Cardiac septum (tissue), 1 donor: ENCODE data around the gene GRIK4. TPM values are rescaled to one million over a fixed set of nuclear protein-coding genes. Genes with fewer than 3 reads are reported as not detected.
"Not testable (repeated sequence)": the region's sequence is repeated elsewhere in the genome, so short reads cannot be mapped to it uniquely, and the experiment has no call there.

Source experiments
- DNase-seq: peaks from one replicate; pipeline ENCODE4 v3.0.0-alpha.2; 2020; ENCODE audit warnings: low spot score
- intact Hi-C: fragments of 100-400 bp; cut with DNase I; formaldehyde crosslinking; loops from one replicate; pipeline ENCODE4 v1.14.0; 2022
- total RNA-seq: library from RNA; stranded (reverse); fragmentation: NEBNext Ultra II Directional; extraction: Animal tissue kit (Norgen Biotek cat#: 25700); gene quantifications from one replicate; pipeline ENCODE4 v1.2.1, GENCODE V29; 2021
- donor health status: DM: no; HTN: no; CAD: no.

The GRIK4 gene
- total RNA-seq, 1 donor from 2014 or later, result 0.40 TPM

GRCh38 chr11:120775986-120776951 is 264.7 kb downstream of the GRIK4 start:
- intact Hi-C loops, result no loop called here
- peak; percentile 73 for DNase-seq

GRCh38 chr11:120778685-120779490 is 267.3 kb downstream of the GRIK4 start:
- peak; percentile 39 for DNase-seq
- intact Hi-C loops, result no loop called here

GRCh38 chr11:120780239-120780638 is 268.7 kb downstream of the GRIK4 start:
- DNase-seq, result peak; percentile 9
- intact Hi-C loops, result no loop called here

- DNase-seq, result peak; percentile 73
- intact Hi-C loops, result no loop called here
Observed at GRCh38 chr11:120781486-120782120, 270.1 kb downstream of the GRIK4 start.

GRCh38 chr11:120784566-120785251 is 273.2 kb downstream of the GRIK4 start:
- intact Hi-C loops, result no loop called here
- DNase-seq, result peak; percentile 70

- intact Hi-C loops, result no loop called here
- DNase-seq, result peak; percentile 24
Observed at GRCh38 chr11:120785576-120785975, 274.0 kb downstream of the GRIK4 start.

GRCh38 chr11:120786206-120786735 is 274.7 kb downstream of the GRIK4 start:
- intact Hi-C loops, result no loop called here
- DNase-seq, result peak; percentile 27

- DNase-seq, intact Hi-C loops: not testable (repeated sequence)
Observed at GRCh38 chr11:120787224-120787623, 275.7 kb downstream of the GRIK4 start.

GRCh38 chr11:120789391-120789790 is 277.8 kb downstream of the GRIK4 start:
- DNase-seq, result peak; percentile 35
- intact Hi-C loops, result no loop called here

- intact Hi-C loops, result no loop called here
- no peak for DNase-seq
Observed at GRCh38 chr11:120792306-120792705, 280.8 kb downstream of the GRIK4 start.

- intact Hi-C loops, result no loop called here
Observed at GRCh38 chr11:120793150-120793549, 281.6 kb downstream of the GRIK4 start.

GRCh38 chr11:120793806-120794479 is 282.4 kb downstream of the GRIK4 start:
- DNase-seq, result no peak
- intact Hi-C loops, result no loop called here

More at GRCh38 chr11:120793150-120793549, 281.6 kb downstream of the GRIK4 start:
- DNase-seq, result no peak

GRCh38 chr11:120794748-120795147 is 283.2 kb downstream of the GRIK4 start:
- intact Hi-C loops, result no loop called here
- no peak for DNase-seq

GRCh38 chr11:120795185-120795584 is 283.6 kb downstream of the GRIK4 start:
- DNase-seq, result no peak
- intact Hi-C loops, result no loop called here

- intact Hi-C loops, result loop anchor here (1.0 kb wide), 1 partner anchor 39 kb away; no protein-coding TSS in a partner anchor
- DNase-seq, result no peak
Observed at GRCh38 chr11:120797143-120797542, 285.6 kb downstream of the GRIK4 start.

GRCh38 chr11:120798854-120799253 is 287.3 kb downstream of the GRIK4 start:
- no peak for DNase-seq
- intact Hi-C loops, result no loop called here

- no peak for DNase-seq
- intact Hi-C loops, result no loop called here
Observed at GRCh38 chr11:120800206-120800605, 288.7 kb downstream of the GRIK4 start.
